CD4-positive, CD25-positive, alpha-beta regulatory T cell (primary cell): ENCODE results near the gene TTI1. TPM values are rescaled to one million over a fixed set of nuclear protein-coding genes. Genes with fewer than 3 reads are reported as not detected.

Experiments used
- ATAC-seq, 2 donors: fragments of 150-1000 bp; cut with Tn5 transposase; one replicate each; pipeline ENCODE4 v1.10.0; 2021; ENCODE audit warnings: low read depth in 2 of 2, moderate number of reproducible peaks in 2 of 2, moderate library complexity in 1 of 2
- DNase-seq, 3 donors: peaks; one replicate each; pipeline versions ENCODE4 v3.0.0 to v3.0.0-alpha.2; 2012 to 2022; ENCODE audit warnings: mixed read lengths in 1 of 3
- H3K27ac ChIP-seq: one replicate; pipeline ENCODE4 v1.7.0; 2013; ENCODE audit warnings: mild to moderate bottlenecking, low read length; ENCODE audit not compliant: insufficient read depth, poor library complexity, severe bottlenecking
- H3K27me3 ChIP-seq: one replicate; pipeline ENCODE4 v1.7.0; 2013; ENCODE audit warnings: low read length; ENCODE audit not compliant: control insufficient read depth, insufficient read depth
- H3K36me3 ChIP-seq: one replicate; pipeline ENCODE4 v1.7.0; 2013; ENCODE audit warnings: mild to moderate bottlenecking, low read length, moderate library complexity; ENCODE audit not compliant: control insufficient read depth, insufficient read depth
- H3K4me1 ChIP-seq: 2 replicates; pipeline ENCODE4 v1.7.0; 2013; ENCODE audit warnings: mild to moderate bottlenecking, low read length; ENCODE audit not compliant: insufficient read depth, control insufficient read depth, poor library complexity, severe bottlenecking
- H3K4me3 ChIP-seq: one replicate; pipeline ENCODE4 v1.7.0; 2013; ENCODE audit warnings: low read depth, mild to moderate bottlenecking, low read length, moderate library complexity
- H3K9me3 ChIP-seq, 2 experiments: 1 replicate in 1 of 2; 2 replicates in 1 of 2; pipeline ENCODE4 v1.7.0; 2013; ENCODE audit warnings: low read length in 2 of 2, mild to moderate bottlenecking in 1 of 2, moderate library complexity in 1 of 2; ENCODE audit not compliant: control insufficient read depth in 2 of 2
- H3K27ac Mint-ChIP-seq, 3 donors: one replicate each; pipeline ENCODE4 v1.8.0; 2020 to 2022; ENCODE audit warnings: mild to moderate bottlenecking in 3 of 3, mixed read lengths in 3 of 3, moderate library complexity in 2 of 3
- H3K27me3 Mint-ChIP-seq: one replicate; pipeline ENCODE4 v1.8.0; 2022; ENCODE audit warnings: mild to moderate bottlenecking, mixed read lengths
- H3K36me3 Mint-ChIP-seq: one replicate; pipeline ENCODE4 v1.8.0; 2020; ENCODE audit warnings: mixed read lengths
- H3K4me1 Mint-ChIP-seq, 4 donors: one replicate each; pipeline ENCODE4 v1.8.0; 2020 to 2022; ENCODE audit warnings: mixed read lengths in 4 of 4, mild to moderate bottlenecking in 1 of 4
- H3K4me3 Mint-ChIP-seq, 4 donors: one replicate each; pipeline ENCODE4 v1.8.0; 2020 to 2022; ENCODE audit warnings: mild to moderate bottlenecking in 4 of 4, mixed read lengths in 4 of 4, moderate library complexity in 3 of 4
- H3K9me3 Mint-ChIP-seq, 7 donors: one replicate each; pipeline ENCODE4 v1.8.0; 2020 to 2022; ENCODE audit warnings: mixed read lengths in 7 of 7, mild to moderate bottlenecking in 3 of 7, moderate library complexity in 2 of 7
- polyA plus RNA-seq, 4 donors: library from polyadenylated mRNA; unstranded; fragments of 300-500 nt; fragmentation: Illumina TruSeq; gene quantifications; one replicate each; pipeline ENCODE4 v1.2.3, GENCODE V29; 2021
- total RNA-seq: library from RNA; stranded (reverse); gene quantifications from one replicate; pipeline ENCODE4 v1.2.3, GENCODE V29; 2022

TTI1 gene
- total and polyA plus RNA-seq, 5 donors from 2014 or later, result 15.2 to 21.2 (median 16.3) TPM

GRCh38 chr20:37977786-37978185 is 55.5 kb downstream of the TTI1 start:
- Mint-ChIP-seq H3K36me3 (peaks cover 47% of the 10 kb centered on the region), H3K4me1 (peaks cover 0 to 15% (median 4%) of the 10 kb centered on the region in 4 donors), H3K4me3 (no peak overlapping the region), H3K27me3 (no peaks in the 10 kb centered on the region), H3K27ac (no peak overlapping the region), H3K9me3 (peaks cover 0 to 1% (median 0%) of the 10 kb centered on the region in 7 donors)
- Histone ChIP-seq H3K27ac (no peak overlapping the region), H3K4me1 (no peaks in the 10 kb centered on the region), H3K9me3 (no peaks in the 10 kb centered on the region), H3K4me3 (no peak overlapping the region), H3K36me3 (peaks cover 18% of the 10 kb centered on the region), H3K27me3 (no peaks in the 10 kb centered on the region)
- ATAC-seq (no peak), DNase-seq (no peak)

DNA sequence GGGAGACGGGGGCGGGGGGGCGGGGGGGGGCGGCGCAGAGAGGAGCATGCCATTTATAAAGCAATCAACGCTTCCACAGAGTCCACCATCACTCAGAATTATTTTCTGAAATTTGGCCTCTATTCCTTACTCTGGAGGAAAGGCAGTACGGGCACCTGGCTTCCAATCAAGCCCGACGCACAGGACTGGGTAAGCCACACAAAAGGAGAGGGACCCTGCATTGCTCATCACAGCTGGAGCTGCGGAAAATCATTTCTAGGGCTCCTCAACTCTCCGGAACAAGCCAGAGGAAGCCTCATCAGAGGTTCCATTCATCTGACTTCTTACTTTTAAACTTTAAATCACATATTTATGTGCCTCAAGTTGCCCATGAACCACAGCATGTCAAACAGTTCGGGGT is 55.9 kb downstream of the TTI1 start:
- ATAC-seq (no peak), DNase-seq (no peak)
- H3K4me1 Mint-ChIP-seq, result peaks cover 0 to 15% (median 4%) of the 10 kb centered on the region in 4 donors
- no peak overlapping the region for H3K27ac ChIP-seq
- peaks cover 0 to 1% (median 0%) of the 10 kb centered on the region in 7 donors for H3K9me3 Mint-ChIP-seq
- no peak overlapping the region for H3K27ac Mint-ChIP-seq
- no peak overlapping the region for H3K4me3 Mint-ChIP-seq
- peaks cover 47% of the 10 kb centered on the region for H3K36me3 Mint-ChIP-seq
- no peaks in the 10 kb centered on the region for H3K27me3 Mint-ChIP-seq
- H3K4me1 ChIP-seq, result no peaks in the 10 kb centered on the region
- H3K4me3 ChIP-seq, result no peak overlapping the region
- no peaks in the 10 kb centered on the region for H3K9me3 ChIP-seq
- no peaks in the 10 kb centered on the region for H3K27me3 ChIP-seq
- H3K36me3 ChIP-seq, result peaks cover 14% of the 10 kb centered on the region

DNA sequence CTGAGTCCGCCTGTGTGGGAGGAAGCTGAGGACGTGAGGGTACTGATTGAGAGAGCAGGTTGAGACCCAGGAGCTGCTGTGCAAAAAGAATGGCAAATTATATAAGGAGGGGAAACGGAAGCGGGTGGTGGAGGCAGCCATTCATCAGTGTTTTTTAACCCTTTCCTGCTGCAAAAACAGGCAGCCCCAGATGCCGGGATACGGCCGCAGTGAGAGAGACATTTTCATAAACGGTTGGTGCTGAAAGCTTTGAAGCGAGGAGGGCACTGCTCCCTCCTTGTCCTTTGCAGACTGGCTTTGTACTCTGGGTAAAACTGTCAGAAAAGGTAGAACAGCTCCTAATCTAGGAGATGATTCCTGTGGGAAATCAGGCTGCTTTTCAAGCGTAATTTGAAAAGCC is 56.4 kb downstream of the TTI1 start:
- no peak overlapping the region for H3K4me3 Mint-ChIP-seq

GRCh38 chr20:37973059-37973910 is 60.0 kb downstream of the TTI1 start:
- H3K36me3 ChIP-seq, result no peaks in the 10 kb centered on the region
- no peak for DNase-seq
- peaks cover 37% of the 10 kb centered on the region for H3K36me3 Mint-ChIP-seq
- peaks cover 0 to 15% (median 4%) of the 10 kb centered on the region in 4 donors for H3K4me1 Mint-ChIP-seq
- no peaks in the 10 kb centered on the region for H3K4me1 ChIP-seq
- no peak overlapping the region for H3K4me3 Mint-ChIP-seq
- H3K27me3 ChIP-seq, result no peaks in the 10 kb centered on the region
- H3K27me3 Mint-ChIP-seq, result no peaks in the 10 kb centered on the region
- peaks cover 0 to 7% (median 3%) of the 10 kb centered on the region in 7 donors for H3K9me3 Mint-ChIP-seq
- peaks cover 0 to 7% of the 10 kb centered on the region in 2 experiments for H3K9me3 ChIP-seq
- H3K4me3 ChIP-seq, result no peak overlapping the region
- H3K27ac ChIP-seq, result no peak overlapping the region
- ATAC-seq, result no peak
- H3K27ac Mint-ChIP-seq, result peak overlapping the region in 1 of 3 donors; percentile 72

More for the DNA sequence above, 56.4 kb downstream of the TTI1 start:
- ATAC-seq, result no peak
- Histone ChIP-seq H3K4me3 (no peak overlapping the region), H3K27ac (no peak overlapping the region), H3K9me3 (no peaks in the 10 kb centered on the region), H3K27me3 (no peaks in the 10 kb centered on the region), H3K4me1 (no peaks in the 10 kb centered on the region), H3K36me3 (peaks cover 12% of the 10 kb centered on the region)
- H3K36me3 Mint-ChIP-seq, result peaks cover 48% of the 10 kb centered on the region
- H3K27me3 Mint-ChIP-seq, result no peaks in the 10 kb centered on the region
- peaks cover 0 to 15% (median 4%) of the 10 kb centered on the region in 4 donors for H3K4me1 Mint-ChIP-seq
- DNase-seq, result peak in 1 of 3 donors; percentile 30
- peak overlapping the region in 1 of 3 donors; percentile 59 for H3K27ac Mint-ChIP-seq
- H3K9me3 Mint-ChIP-seq, result peaks cover 0 to 1% (median 0%) of the 10 kb centered on the region in 7 donors

DNA sequence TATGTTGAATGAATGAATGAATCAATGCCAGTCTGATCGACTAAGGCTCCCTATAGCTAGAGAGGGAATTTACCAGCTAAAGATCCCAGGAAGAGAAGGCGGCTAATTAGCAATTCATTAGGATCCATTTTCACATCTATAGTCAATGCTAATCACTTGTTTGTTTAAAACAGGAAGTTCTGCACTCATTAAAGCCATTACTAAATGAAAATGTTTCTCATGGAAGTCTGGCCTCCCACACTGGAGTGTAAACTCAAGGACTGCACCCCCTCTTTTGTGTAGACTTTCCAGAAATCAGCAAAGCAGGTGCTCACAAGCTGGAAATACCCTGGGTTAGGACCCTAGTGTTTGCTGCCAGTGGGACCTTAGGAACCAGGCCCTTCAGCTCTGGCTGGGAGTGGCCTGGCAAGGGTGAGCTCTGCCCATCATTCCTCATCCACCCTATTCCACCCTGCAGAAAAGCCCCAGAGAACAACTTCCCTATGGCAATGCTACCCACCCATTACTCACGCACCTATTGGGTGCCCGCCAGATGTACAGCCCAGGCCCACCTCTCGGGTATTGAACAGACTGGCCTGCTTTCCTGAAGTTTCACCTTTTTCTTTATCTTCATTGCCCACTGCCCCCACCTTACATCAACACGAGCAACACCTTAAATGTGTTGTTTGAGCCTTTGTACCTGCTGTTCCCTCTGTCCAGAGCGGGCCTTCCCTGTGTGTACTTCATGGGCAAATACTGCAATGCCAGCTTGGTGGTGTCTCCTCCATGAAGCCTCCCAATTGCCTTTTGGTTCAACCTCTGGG is 60.8 kb downstream of the TTI1 start:
- H3K4me3 ChIP-seq, result no peak overlapping the region
- no peak overlapping the region for H3K4me3 Mint-ChIP-seq
- H3K27me3 ChIP-seq, result no peaks in the 10 kb centered on the region
- H3K27ac ChIP-seq, result no peak overlapping the region
- H3K27me3 Mint-ChIP-seq, result no peaks in the 10 kb centered on the region
- H3K36me3 ChIP-seq, result no peaks in the 10 kb centered on the region
- peaks cover 37% of the 10 kb centered on the region for H3K36me3 Mint-ChIP-seq
- DNase-seq, result no peak
- H3K27ac Mint-ChIP-seq, result peak overlapping the region in 1 of 3 donors; percentile 72
- ATAC-seq, result no peak
- H3K9me3 ChIP-seq, result peaks cover 0 to 9% of the 10 kb centered on the region in 2 experiments
- H3K9me3 Mint-ChIP-seq, result peaks cover 0 to 15% (median 4%) of the 10 kb centered on the region in 7 donors
- no peaks in the 10 kb centered on the region for H3K4me1 ChIP-seq
- H3K4me1 Mint-ChIP-seq, result peaks cover 0 to 9% (median 3%) of the 10 kb centered on the region in 4 donors

DNA sequence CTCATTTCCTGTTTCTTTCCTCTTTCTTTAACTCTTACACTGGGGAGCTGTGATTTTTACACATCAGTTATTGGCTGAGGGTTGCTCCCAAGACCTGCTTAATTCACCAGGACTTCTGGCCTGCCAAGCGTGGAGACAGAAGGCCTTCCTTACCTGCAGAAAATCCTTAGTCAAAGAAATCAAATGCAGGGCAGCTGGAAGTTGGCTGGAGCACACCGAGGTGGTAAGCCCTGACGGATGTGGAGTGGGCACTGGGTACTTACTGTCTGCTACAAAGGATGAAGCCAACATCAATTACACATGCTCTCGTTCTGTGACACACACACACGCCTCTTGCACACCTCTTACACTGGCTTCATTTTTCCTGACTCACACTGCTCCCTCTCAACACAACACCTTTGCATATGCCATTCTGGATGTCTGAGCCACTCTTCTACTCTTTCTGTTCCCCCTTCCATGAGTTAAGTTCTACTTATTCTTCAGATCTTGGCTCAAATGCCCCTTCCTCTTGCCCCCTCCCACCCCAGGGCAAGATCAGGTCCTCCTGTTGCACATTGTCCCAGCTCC is 61.6 kb downstream of the TTI1 start:
- no peaks in the 10 kb centered on the region for H3K36me3 ChIP-seq
- Mint-ChIP-seq H3K36me3 (peaks cover 34% of the 10 kb centered on the region), H3K27ac (no peak overlapping the region), H3K4me3 (no peak overlapping the region), H3K9me3 (peaks cover 0 to 19% (median 6%) of the 10 kb centered on the region in 7 donors), H3K27me3 (no peaks in the 10 kb centered on the region), H3K4me1 (peaks cover 0 to 4% (median 2%) of the 10 kb centered on the region in 4 donors)
- no peak overlapping the region for H3K4me3 ChIP-seq
- no peaks in the 10 kb centered on the region for H3K4me1 ChIP-seq
- ATAC-seq (no peak), DNase-seq (no peak)
- peaks cover 0 to 15% of the 10 kb centered on the region in 2 experiments for H3K9me3 ChIP-seq
- H3K27ac ChIP-seq, result no peak overlapping the region
- H3K27me3 ChIP-seq, result no peaks in the 10 kb centered on the region

DNA sequence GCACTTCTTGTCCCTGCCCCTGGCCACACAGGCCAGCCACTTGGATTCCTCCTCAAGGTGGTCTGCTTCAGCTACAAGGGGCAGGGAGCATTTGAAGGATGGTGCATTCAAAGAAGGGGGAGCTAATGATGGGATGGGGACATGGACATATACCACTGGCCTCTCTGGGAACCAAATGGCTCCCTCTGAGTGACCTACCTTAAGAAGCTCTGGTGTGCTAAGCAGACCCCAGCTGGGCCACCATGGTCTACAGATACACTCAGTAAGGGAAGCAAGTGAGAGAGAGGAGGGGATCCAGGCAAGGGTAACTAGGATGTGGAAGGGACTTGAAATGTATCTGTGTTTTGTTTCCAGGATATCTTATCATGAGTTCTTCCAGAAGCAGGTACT is 62.4 kb downstream of the TTI1 start:
- H3K27ac ChIP-seq, result no peak overlapping the region
- H3K4me1 ChIP-seq, result no peaks in the 10 kb centered on the region
- Mint-ChIP-seq H3K4me3 (no peak overlapping the region), H3K4me1 (peaks cover 0 to 4% (median 0%) of the 10 kb centered on the region in 4 donors), H3K27me3 (peaks cover 5% of the 10 kb centered on the region), H3K36me3 (peaks cover 30% of the 10 kb centered on the region), H3K27ac (no peak overlapping the region), H3K9me3 (peaks cover 0 to 23% (median 10%) of the 10 kb centered on the region in 7 donors)
- no peaks in the 10 kb centered on the region for H3K27me3 ChIP-seq
- ATAC-seq, result no peak
- H3K4me3 ChIP-seq, result no peak overlapping the region
- peaks cover 0 to 15% of the 10 kb centered on the region in 2 experiments for H3K9me3 ChIP-seq
- H3K36me3 ChIP-seq, result no peaks in the 10 kb centered on the region
- DNase-seq, result no peak
